ENCODE measurements around the gene XPC. TPM values are rescaled to one million over a fixed set of nuclear protein-coding genes. Genes with fewer than 3 reads are reported as not detected.
"Not testable (repeated sequence)": the region's sequence is repeated elsewhere in the genome, so short reads cannot be mapped to it uniquely, and the experiment has no call there.

Gene XPC
- total RNA-seq, 1 donor from 2014 or later = 54.2 TPM

GRCh38 chr3:14126887-14127505, 51.4 kb downstream of the XPC start:
- DNase-seq (ENCODE audit: low spot score) (peak; percentile 13), ATAC-seq (no peak)
- intact Hi-C loops (cut with DNase I) = no loop called here

- intact Hi-C loops (cut with DNase I) = no loop called here
- DNase-seq (ENCODE audit: low spot score) (no peak), ATAC-seq (no peak)
Observed at GRCh38 chr3:14126017-14126886, 52.1 kb downstream of the XPC start.

- no peak for DNase-seq (ENCODE audit: low spot score)
- peak; percentile 66 for ATAC-seq
Observed at GRCh38 chr3:14125193-14126016, 53.0 kb downstream of the XPC start.

GRCh38 chr3:14124615-14125192, 53.7 kb downstream of the XPC start, which contains the start of the genes CHCHD4 and TMEM43:
Gene CHCHD4, minus strand, starts transcription at chr3:14124870. Its CDS starts 194 bp downstream, at chr3:14124676.
Gene TMEM43, plus strand, starts transcription at chr3:14125052. Its CDS starts 142 bp downstream, at chr3:14125194.
- peak; percentile 99 for DNase-seq (ENCODE audit: low spot score)
- ATAC-seq = peak; percentile 97
- intact Hi-C loops (cut with DNase I) = no loop called here

More at GRCh38 chr3:14125193-14126016, 53.0 kb downstream of the XPC start:
- intact Hi-C loops (cut with DNase I) = no loop called here

GRCh38 chr3:14124223-14124614, 54.2 kb downstream of the XPC start:
- ATAC-seq (peak; percentile 8), DNase-seq (ENCODE audit: low spot score) (peak; percentile 83)
- intact Hi-C loops (cut with DNase I) = no loop called here

GRCh38 chr3:14123308-14124222, 54.8 kb downstream of the XPC start:
- DNase-seq (ENCODE audit: low spot score) (no peak), ATAC-seq (no peak)

GRCh38 chr3:14122301-14122700, 56.1 kb downstream of the XPC start:
- DNase-seq (ENCODE audit: low spot score) (no peak), ATAC-seq (no peak)
- intact Hi-C loops (cut with DNase I) = no loop called here

More at GRCh38 chr3:14123308-14124222, 54.8 kb downstream of the XPC start:
- intact Hi-C loops (cut with DNase I) = no loop called here

GRCh38 chr3:14121859-14122258, 56.5 kb downstream of the XPC start:
- no peak for ATAC-seq

GRCh38 chr3:14120921-14121448, 57.4 kb downstream of the XPC start:
- ATAC-seq; intact Hi-C loops (cut with DNase I); DNase-seq (ENCODE audit: low spot score): not testable (repeated sequence)

More at GRCh38 chr3:14121859-14122258, 56.5 kb downstream of the XPC start:
- intact Hi-C loops (cut with DNase I) = no loop called here
- DNase-seq (ENCODE audit: low spot score) = no peak

DNA sequence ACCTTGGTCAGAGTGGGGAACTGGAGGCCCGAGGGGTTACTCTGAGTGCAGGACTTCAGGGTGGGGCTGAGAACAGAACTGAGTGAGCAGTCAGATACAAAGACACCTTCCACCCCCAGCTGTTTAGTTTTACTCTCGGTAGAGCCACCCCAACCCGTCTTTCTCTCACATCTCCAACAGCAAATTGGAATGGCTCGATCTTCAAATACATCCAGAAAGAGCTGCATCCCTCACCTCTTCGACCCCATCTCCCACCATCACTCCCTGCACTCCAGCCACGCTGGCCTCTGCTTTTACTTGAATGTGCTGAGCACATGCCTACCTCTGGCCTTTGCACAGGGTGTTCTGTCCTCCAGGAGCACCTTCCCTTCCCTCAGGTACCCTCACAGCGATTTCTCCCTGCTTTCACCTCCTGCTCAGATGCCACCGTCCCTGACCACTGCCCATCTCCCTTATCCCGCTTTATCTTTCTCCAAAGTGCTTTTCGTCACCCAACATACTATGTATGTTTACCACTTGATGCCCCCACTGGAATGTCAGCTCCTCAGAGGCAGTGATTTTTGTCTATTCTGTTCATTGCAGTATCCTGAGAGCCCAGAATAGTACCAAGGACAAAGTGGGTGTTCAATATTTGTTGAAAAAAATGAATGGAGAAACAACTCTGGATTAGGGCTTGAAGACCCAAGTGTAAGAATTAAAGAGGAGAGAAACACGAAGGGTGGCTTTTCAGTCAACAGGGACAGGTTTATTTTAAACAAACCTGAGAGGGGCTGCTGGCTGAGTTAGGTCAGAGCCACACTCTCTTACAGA, 58.1 kb downstream of the XPC start:
- ATAC-seq (no peak), DNase-seq (ENCODE audit: low spot score) (no peak)
- intact Hi-C loops (cut with DNase I) = no loop called here

DNA sequence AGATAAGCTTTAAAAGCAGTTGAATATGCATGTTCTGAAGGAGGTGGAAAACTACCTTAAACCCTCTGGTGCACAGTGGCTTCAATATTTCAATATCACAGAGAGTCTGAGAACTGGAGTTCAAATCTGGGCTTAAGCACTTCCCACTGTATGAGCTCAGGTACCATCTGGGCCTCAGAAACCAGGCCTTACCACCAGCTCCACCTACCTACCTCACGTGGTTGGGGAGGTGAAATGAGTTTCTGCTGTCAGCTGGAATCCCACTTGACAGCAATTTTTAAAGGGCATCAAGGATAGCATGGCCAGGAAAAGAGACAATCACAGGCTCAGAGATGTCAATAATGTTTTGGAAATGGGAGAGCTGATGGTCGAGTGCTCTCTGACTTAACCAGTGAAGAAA, 58.8 kb downstream of the XPC start:
- no peak for DNase-seq (ENCODE audit: low spot score)
- no peak for ATAC-seq
- intact Hi-C loops (cut with DNase I) = no loop called here

- DNase-seq (ENCODE audit: low spot score) (no peak), ATAC-seq (peak; percentile 29)
- intact Hi-C loops (cut with DNase I) = no loop called here
Observed at GRCh38 chr3:14118400-14119381, 59.7 kb downstream of the XPC start.

- DNase-seq (ENCODE audit: low spot score) (no peak), ATAC-seq (no peak)
- intact Hi-C loops (cut with DNase I) = no loop called here
Observed at GRCh38 chr3:14117468-14118399, 60.7 kb downstream of the XPC start.

DNA sequence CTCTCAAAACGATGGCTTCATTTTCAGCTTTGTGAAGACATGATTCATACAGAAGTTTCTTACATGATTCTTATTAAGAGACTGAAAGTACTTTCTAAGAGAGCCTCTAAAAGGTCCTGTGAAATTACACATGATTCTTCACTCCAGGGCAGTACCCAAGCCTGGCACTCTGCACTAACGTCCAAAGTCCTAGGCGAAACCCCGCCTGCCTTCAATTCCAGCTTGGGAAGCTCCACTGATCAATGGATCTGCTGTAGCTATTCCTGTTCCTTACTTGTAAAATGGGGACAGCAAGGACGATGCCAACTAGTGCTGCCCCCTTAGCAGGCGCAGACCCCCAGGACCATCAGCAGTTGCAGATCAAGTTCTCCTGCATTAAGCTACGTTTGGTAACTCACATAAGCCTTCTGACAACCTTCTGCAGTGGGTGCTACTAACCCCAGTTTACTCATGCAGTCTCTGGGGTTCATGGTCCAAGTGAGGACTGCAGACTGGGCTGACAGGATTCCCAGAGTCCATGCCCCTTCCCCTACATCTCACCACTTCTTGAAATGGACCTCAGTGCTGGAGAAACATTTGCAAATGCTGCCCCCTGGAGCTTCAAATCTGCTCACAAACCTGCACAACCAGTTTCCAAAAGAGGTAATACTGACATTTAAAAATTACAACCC, 64.3 kb downstream of the XPC start:
- ATAC-seq = no peak
- DNase-seq (ENCODE audit: low spot score) = no peak
- intact Hi-C loops (cut with DNase I) = no loop called here
